NOMO-1 (cell line): ENCODE data around the gene KLC1.
"Not testable (repeated sequence)": the region's sequence is repeated elsewhere in the genome, so short reads cannot be mapped to it uniquely, and the experiment has no call there.

Source experiments
- DNase-seq, 2 experiments: peaks; one replicate each; lab custom pipeline; 2025; ENCODE audit not compliant: unreplicated experiment in 2 of 2; lab: John Stamatoyannopoulos, UW

KLC1 gene

DNA sequence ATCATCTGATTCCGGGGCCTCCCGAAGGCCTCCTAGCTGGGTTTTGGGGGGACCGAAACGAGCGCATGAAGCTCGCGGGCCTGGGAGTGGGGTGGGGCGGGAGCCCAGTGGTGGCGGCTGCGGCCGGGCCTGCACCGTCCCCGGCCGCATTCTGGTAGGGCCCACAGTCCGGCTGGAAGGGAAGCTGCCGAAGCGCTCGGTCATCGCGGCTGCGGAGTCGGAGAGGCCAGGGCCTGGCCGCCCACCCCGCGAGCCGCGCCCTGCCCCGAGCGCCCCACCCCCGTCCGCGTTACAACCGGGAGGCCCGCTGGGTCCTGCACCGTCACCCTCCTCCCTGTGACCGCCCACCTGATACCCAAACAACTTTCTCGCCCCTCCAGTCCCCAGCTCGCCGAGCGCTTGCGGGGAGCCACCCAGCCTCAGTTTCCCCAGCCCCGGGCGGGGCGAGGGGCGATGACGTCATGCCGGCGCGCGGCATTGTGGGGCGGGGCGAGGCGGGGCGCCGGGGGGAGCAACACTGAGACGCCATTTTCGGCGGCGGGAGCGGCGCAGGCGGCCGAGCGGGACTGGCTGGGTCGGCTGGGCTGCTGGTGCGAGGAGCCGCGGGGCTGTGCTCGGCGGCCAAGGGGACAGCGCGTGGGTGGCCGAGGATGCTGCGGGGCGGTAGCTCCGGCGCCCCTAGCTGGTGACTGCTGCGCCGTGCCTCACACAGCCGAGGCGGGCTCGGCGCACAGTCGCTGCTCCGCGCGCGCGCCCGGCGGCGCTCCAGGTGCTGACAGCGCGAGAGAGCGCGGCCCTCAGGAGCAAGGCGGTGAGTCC lies at the start of gene KLC1:
Gene KLC1 (plus strand): TSS at position 528 of the 819 bp plus-strand sequence. CDS start 25,354 bp downstream, outside the sequence.
- DNase-seq, result peak; percentile 42 to 64

DNA sequence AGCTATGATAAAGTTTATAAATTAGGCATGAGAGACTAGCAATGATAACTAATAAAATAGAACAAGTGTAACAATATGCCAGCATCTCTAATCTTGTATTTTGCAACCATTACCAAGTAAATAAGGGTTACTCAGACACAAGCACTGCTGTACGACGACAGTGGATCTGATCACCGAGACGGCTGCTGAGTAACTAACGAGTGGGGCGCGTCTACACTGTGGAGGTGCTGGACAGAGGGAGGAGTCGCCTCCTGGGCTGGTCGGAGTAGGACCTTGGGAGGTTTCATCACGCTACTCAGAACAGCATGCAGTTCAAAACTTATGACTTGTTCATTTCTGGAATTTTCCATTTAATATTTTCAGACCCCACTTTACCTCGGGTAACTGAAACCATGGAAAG lies 47.8 kb upstream of the KLC1 start:
- no peak for DNase-seq

DNA sequence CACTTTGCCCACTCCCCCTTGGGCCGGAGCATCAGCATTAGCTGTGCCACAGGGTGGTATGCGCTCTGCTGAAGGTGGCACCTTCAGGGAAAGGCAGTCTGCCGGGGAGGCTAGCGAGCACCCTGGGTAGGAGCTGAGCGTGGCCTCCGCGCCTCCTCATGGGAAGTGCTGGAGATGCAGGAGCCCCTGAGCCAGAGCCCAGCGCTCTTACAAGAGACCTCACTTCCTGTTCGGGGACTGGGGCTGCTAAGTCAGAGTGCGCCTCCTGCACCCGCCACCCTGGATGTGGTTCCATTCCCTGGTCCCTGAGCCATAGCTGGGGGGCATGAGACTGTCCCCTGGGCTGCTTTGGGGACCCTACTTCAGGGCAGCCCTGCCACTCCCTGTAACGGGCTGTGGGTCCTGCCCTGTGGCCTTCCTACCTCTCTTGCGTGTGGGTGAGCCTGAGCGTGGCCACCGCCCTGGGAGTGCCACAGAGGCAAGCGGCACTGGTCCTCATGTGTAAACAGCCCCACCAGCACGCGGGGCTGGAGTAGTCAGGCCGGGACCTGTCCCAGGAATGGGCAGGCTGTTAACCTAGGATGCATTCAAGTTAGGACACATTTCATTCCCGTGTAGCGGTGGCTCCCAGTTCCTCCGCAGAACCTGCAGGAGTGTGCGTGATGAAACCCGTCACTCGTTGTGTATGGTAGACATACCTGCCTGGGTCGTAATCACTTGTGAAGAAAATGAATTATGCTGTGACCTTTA lies 46.9 kb upstream of the KLC1 start:
- DNase-seq, result no peak

DNA sequence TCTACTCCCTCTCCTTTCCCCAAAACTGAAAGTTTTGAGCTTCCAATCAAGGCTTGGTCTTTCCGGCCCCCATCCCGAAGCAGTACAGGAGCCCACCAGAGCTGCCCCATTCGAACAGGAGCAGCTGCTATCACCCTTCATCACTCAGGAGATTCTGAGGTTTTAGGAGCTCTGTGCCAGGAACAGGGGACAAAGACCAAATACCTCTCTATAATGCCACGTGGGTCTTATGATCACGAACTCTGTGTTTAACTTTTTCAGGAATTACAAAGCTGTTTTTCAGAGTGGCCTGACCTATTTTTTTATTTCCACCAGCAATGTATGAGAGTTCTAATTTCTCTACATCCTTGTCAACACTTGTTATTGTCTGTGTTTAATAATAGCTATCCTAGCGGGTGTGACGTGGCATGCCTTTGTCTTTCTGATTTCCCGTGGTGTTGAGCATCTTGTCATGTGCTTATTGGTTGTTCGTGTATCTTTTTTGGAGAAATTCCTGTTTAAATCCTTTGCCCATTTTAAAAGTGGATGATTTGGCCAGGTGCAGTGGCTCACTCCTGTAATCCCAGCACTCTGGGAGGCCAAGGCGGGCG lies 44.6 kb upstream of the KLC1 start:
- DNase-seq, result no peak

DNA sequence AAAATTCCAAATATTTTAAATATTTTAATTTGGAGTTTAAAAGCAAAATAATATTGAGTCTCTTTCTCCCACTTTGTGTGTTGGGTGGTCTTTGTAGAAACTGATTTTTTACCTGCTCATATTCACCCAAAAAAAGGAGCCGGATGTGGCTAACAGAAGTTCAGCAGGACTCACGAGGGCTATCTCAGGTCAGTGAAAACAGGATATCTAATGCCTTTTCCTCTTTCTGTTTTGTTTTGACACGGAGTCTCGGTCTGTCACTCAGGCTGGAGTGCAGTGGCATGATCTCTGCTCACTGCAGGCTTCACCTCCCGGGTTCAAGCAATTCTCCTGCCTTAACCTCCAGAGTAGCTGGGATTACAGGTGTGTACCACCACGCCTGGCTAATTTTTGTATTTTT lies 35.4 kb upstream of the KLC1 start:
- DNase-seq, result no peak

DNA sequence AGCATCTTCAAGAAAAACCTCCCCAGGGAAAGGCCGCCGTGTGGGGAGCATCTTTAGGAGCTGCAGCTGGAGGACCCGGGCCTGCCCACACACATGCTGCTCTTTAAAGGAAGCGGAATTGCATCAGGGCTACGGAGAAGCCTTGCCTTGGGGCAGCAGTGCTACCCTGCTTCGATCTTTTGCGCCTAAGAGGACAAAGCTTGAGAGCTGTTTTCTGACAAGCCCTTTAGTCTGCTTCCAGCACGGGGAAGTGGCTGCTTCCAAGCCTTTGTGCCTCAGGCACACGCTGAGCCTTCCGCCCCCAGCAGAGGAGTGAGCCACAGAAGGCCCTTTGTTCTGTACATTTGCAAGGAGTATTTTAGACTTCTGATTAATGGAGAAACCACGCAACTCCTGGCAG lies 34.7 kb upstream of the KLC1 start:
- no peak for DNase-seq

DNA sequence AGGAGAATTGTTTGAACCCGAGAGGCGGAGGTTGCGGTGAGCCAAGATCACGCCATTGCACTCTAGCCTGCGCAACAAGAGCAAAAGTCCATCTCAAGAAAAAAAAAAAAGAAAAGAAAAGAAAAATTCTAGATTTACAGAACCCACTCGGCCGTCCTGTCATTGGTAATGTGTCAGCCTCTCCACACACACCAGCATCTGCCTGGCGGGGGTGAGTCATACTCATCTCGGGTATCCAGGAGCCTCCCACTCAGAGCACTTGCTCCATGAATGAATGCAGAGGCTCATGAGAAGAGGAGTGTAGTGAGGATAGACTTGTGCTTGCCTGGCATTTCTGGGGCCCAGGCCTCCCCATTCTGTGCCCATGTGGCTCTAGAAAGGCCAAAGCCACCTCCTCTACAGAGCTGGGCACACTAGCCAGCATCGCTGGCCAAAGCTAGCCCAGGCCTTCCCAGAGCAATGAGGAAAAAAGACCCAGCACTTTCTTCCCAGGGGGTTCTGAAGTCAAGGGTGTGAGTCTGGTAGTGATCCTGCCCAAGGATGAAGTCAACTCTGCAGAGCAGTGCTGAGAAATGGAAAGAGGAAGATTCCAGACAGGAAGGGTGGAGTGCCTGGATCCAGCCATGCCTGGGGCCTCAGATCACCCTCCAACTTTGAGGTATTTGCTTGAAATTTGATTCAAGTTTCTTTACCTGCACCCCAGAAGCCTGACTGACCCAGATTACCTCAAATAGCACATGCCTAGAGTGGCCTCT lies 31.2 kb upstream of the KLC1 start:
- no peak for DNase-seq

DNA sequence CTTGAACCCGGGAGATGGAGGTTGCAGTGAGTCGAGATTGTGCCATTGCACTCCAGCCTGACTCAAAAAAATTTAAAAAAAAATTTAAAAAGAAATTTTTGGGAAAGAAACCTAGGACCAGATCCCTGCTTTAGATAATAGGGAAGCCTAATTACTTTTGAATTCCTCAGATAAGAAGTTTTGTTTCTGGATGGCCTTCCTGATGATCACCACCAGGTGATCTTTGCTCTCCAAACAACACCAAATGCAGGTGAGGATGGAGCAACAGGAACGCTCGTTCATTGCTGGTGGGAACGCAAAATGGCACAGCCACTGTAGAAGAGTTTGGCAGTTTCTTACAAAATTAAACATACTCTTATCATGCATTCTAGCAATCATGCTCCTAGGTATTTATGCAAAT lies 28.5 kb upstream of the KLC1 start:
- DNase-seq, result no peak

DNA sequence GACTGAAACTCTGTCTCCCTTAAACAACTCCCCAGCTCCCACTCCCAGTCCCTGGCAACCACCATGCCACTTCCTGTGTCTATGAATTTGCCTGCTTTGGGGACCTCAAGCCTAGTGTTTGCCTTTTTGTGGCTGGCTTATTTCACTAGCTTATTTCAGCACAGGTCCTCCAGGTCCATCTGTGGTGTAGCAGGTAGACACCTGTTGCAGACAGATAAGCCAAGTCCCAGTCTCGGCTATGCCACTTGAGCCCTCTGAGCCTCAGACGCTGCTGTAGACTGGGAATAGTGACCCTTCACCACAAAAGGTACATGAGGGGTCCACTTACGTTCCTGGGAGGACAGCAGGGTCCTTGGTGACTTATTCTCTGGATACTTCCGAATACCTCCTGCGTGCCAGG lies 24.4 kb upstream of the KLC1 start:
- no peak for DNase-seq

DNA sequence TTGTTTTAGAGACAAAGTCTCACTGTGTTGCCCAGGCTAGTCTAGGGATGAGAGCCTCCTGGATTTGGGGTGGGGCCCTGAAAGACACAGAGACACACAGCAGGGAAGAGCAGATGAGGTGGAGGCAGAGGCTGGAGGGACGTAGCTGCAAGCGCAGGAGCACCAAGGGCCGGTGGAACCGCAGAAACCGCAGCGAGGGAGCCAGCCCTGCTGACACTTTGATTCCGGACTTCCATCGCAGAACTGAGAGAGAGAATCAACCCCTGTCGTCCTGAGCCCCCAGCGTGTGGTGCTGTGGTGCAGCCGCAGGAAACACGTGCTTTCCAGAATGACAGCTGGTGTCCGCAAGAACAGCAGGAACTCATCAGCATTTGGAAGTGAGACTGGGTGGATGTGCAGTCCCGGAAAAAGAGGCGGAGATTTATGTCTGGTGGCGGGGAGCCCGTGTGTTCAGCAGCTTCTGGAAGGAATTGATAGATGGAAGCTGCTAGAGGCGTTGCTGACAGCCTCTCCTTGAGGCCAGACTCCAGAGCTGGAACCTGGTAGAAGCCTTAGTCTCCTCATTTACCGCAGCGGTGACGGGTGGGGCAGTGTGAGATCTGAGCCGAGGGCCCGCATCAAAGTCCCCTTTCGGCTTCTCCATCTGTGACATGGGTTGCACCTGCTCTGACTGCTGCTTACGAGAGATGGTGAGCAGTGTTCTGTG lies 21.9 kb upstream of the KLC1 start:
- peak; percentile 82 to 93 for DNase-seq

DNA sequence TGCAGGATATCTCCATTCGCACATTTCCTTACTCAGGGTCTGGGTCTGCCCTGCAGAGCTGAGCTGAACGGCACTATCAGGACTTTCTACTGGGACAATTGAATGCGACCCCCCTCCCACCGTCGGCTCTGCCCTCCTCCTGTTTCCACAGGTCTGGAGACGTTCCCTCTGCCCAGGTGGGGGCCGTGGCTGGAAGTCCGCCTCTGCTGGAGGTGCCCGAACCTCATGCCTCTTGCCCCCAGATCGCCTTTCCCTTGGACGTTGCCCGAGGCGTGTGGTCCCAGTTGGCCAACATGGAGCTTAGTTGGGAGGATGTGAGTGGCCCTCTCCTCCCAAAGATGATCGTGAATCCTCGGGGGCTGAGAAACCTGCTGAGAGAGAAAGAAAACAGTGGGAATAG lies 21.2 kb upstream of the KLC1 start:
- DNase-seq, result no peak

DNA sequence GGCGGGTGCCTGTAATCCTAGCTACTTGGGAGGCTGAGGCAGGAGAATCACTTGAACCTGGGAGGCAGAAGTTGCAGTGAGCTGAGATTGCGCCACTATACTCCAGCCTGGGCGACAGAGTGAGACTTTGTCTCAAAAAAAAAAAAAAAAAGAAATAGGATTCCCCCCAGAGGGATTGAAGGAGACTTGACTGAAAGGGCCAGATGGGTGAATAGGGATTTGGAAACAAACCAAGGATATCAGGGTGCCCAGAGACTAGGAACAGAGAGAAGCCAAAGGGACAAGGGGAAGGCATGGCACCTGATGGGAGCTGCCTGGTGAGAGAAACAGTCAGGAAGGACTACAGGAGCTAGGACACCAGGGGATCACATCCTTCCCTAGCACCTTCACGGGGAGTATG lies 19.9 kb upstream of the KLC1 start:
- DNase-seq, result not testable (repeated sequence)

DNA sequence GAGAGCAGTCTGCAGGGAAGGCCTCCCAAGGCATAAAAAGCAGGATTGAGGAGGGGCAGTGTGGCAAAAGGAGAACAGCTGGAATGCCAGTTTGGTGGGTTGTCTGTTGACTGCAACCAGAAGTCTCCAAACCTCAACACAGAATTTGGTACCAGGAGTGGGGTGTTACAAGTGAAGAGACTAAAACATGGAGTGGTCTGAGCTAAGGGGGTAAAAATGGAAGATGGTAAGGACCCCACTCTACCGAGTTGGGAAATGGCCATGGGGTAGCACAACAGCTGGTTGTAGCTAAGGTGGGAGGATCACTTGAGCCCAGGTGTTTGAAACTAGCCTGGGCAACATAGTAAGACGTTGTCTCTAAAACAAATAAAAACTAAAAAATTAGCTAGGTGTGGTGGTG lies 17.8 kb upstream of the KLC1 start:
- no peak for DNase-seq

DNA sequence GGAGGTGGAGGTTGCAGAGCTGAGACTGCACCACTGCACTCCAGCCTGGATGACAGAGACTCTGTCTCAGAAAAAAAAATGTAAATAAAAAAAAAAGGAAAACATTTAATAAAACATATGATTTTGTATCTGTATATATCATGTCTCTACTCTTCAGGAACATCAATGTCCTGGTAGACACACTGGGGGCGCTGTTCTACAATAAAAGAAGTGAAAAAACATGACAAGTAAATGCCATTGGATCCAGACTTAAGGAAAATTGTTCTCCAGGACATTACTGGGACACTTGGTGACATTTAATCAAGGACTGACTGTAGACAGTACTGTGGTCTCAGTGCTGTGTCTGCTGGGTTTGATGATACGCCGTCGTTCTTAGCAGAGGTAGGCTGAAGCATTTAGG lies 15.5 kb upstream of the KLC1 start:
- no peak for DNase-seq

DNA sequence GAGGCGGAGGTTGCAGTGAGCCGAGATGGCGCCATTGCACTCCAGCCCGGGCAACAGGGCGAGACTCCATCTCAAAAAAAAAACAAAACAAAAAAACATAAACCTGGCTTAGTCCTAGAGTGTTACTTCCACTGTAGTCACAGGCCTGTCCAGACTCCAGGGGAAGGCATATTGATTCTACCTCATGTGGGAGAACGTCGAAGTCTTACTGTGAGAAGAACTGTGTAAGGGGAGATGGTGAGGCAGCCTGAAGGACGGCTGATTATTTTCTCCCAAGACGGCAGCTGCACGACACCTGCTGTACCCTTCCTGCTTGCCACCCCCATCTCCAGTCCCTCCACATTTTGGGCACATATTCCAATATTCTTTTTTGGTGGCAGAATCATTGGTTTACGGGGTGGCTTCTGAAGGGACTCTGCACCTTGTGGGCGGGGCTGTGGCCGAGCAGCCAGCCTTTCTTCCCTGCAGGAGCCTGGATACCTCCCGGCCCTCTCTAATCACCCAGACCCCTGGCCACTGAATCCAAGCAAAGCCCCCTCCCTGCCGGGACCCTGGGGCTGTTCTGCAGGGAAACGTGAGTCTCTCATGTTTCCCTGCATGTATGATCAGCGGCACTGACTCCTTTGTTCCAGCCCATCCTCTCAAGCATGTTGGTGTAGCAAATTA lies 12.2 kb upstream of the KLC1 start:
- DNase-seq, result no peak

DNA sequence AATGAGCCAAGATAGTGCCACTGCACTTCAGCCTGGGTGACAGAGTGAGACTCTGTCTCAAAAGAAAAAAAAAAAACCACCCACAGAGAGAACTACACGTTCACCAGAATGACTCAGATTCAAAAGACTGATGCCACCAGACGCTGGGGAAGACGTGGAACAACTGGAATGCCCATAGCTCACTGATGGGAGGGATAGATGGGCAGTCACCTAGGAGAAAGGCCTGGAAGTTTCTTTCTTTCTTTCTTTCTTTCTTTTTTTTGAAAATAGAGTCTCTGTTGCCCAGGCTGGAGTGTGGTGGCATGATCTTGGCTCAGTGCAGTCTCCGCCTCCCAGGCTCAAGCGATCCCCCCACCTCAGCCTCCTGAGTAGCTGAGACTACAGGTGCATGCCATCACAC lies 10.0 kb upstream of the KLC1 start:
- DNase-seq, result no peak

DNA sequence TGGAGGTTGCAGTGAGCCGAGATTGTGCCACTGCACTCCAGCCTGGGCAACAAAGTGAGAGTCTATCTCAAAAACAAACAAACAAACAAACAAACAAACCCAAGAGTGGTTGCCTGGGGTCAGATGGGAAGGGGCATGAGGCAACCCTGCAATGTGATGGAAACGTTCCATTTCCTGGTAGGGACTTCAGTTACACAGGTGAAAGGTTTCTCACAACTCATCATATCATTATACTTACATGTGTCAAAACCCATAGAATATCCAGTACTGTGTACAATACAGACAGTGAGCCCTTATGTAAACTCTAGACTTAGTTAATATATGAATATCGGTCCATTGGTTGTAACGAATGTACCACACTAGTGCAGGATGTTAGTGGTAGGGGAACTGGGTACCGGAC lies 7.2 kb upstream of the KLC1 start:
- DNase-seq, result no peak

DNA sequence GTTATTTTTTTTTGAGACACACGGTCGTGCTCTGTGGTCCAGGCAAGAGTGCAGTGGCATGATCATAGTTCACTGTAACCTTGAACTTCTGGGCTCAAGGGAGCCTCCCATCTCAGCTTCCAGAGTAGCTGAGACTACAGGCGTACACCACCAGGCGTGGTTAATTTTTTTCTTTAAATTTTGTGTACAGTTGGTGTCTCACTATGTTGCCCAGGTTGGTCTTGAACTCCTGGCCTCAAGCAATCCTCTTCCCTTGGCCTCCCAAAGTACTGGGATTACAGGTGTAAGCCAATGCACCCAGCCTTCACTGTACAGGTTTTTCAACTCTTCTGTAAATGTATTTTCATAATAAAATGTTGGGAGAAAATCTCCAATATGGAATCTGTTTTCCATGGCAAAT lies 5.7 kb upstream of the KLC1 start:
- no peak for DNase-seq

DNA sequence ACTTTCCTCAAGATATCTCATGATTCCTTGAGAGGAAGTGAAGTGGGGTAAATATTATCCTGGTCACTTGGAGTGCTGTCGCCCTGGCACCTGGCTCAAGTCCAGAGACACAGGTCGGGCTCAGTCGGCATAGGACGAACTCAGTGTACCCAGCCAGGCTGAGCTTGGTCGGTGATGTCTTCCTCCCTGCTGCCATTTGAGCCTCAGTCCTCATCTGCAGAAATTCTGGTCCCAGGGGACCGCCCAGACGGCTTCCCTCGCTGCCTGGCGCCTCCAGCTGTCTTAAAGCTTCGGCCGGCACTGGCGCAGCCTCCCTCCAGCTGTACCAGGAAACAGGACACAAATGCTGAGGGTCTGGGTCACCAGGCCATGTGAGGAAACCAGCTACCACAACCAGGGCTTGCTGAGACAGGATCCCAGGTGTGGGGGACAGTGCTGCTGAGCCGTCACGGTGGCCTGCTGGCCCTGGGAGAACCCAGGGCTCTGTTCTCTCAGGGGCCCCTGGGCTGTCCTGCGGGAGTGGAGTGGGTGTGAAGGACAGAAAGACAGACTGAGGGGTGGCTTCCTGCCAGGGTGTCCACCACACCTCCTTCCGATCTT lies 5.0 kb upstream of the KLC1 start:
- DNase-seq, result no peak

DNA sequence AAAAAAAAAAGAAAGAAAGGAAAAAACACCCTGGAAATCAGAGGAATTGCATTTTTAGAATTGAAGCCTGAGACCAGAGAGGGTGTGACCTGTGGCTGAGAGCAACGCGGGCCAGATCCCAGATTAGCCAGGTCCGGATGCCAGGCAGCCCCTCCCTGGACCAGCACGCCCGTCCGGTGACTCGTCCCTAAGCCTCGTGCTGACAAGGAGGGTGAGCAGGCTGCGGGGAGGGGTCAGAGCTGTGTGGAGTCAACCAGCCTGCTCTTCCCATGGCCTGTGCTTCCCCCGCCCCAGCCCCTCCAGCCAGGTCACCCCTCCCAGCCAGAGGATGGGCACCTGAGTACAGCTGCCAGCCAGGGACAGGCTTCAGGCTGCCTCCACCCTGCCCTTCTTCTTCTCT lies 4.2 kb upstream of the KLC1 start:
- no peak for DNase-seq
